Measurements from ENCODE around the gene KDM4B.

The KDM4B gene

GRCh38 chr19:5086725-5087439, 118.0 kb downstream of the KDM4B start:
- DNase-seq (ENCODE audit: low read depth, low spot score): no peak

GRCh38 chr19:5089283-5089682, 120.4 kb downstream of the KDM4B start:
- no peak for DNase-seq (ENCODE audit: low read depth, low spot score)

- no peak for DNase-seq (ENCODE audit: low read depth, low spot score)
These were observed 121.6 kb downstream of the KDM4B start for GRCh38 chr19:5090465-5091017.

GRCh38 chr19:5091018-5091683, 122.2 kb downstream of the KDM4B start:
- no peak for DNase-seq (ENCODE audit: low read depth, low spot score)

GRCh38 chr19:5091684-5092480, 123.0 kb downstream of the KDM4B start:
- no peak for DNase-seq (ENCODE audit: low read depth, low spot score)

- DNase-seq (ENCODE audit: low read depth, low spot score): no peak
These were observed 123.5 kb downstream of the KDM4B start for GRCh38 chr19:5092481-5092843.

GRCh38 chr19:5093297-5093928, 124.5 kb downstream of the KDM4B start:
- DNase-seq (ENCODE audit: low read depth, low spot score): no peak

GRCh38 chr19:5093948-5094718, 125.2 kb downstream of the KDM4B start:
- no peak for DNase-seq (ENCODE audit: low read depth, low spot score)

- no peak for DNase-seq (ENCODE audit: low read depth, low spot score)
These were observed 126.1 kb downstream of the KDM4B start for GRCh38 chr19:5094768-5095567.

- DNase-seq (ENCODE audit: low read depth, low spot score): no peak
These were observed 126.6 kb downstream of the KDM4B start for GRCh38 chr19:5095568-5095850.

- no peak for DNase-seq (ENCODE audit: low read depth, low spot score)
These were observed 127.6 kb downstream of the KDM4B start for GRCh38 chr19:5096536-5096935.

GRCh38 chr19:5097331-5097930, 128.5 kb downstream of the KDM4B start:
- no peak for DNase-seq (ENCODE audit: low read depth, low spot score)

- DNase-seq (ENCODE audit: low read depth, low spot score): no peak
These were observed 129.2 kb downstream of the KDM4B start for GRCh38 chr19:5097959-5098623.

GRCh38 chr19:5098646-5099045, 129.7 kb downstream of the KDM4B start:
- DNase-seq (ENCODE audit: low read depth, low spot score): no peak

- DNase-seq (ENCODE audit: low read depth, low spot score): no peak
These were observed 130.8 kb downstream of the KDM4B start for GRCh38 chr19:5099701-5100221.

GRCh38 chr19:5101871-5102270, 133.0 kb downstream of the KDM4B start:
- DNase-seq (ENCODE audit: low read depth, low spot score): no peak

- no peak for DNase-seq (ENCODE audit: low read depth, low spot score)
These were observed 133.6 kb downstream of the KDM4B start for GRCh38 chr19:5102520-5102919.

- DNase-seq (ENCODE audit: low read depth, low spot score): no peak
These were observed 134.3 kb downstream of the KDM4B start for GRCh38 chr19:5103061-5103701.
